GM12873 (cell line): ENCODE results near the gene ZFHX2.

Experiments
- CTCF ChIP-seq: IDR thresholded peaks from 2 replicates; pipeline ENCODE4 v1.5.1; 2012; ENCODE audit warnings: low read depth, mild to moderate bottlenecking, moderate library complexity, low read length, control low read depth; ENCODE audit not compliant: insufficient read depth; ENCODE audit errors: missing control alignments

Gene ZFHX2

DNA sequence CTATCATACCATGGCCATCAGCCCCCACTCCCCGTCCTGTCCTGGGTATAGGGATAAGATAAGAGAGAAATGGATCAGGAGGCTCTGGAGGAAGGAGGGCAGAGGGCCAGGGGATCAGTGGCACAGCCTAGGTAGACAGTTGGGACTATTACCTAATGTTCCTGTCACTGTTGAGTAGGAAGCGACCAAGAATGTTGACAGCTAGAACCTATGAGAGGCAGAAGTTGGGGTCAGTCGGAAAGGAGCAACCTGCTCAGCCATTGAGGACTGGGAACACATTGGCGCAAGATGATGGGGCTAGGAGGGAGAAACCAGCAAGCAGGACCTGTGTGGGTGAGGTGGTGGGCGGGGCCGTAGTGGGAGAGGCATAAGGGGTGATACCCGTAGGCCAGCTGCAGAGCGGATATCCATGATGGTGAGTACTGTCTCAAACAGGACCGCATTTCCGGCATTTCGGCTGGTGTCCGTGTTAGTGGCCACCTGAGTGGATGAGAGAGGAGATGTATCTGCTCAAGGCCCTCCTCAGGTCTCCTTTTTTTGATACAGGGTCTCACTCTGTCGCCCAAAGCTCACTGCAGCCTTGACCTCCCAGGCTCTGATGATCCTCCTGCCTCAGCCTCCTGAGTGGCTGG lies 12.7 kb upstream of the ZFHX2 start:
- TF ChIP-seq CTCF, result no peak

- TF ChIP-seq CTCF, result no peak
Measured at GRCh38 chr14:23563473-23564180, 12.1 kb upstream of the ZFHX2 start.

- TF ChIP-seq CTCF, result peak; percentile 96
Measured at GRCh38 chr14:23562822-23563472, 11.4 kb upstream of the ZFHX2 start.

- no peak for TF ChIP-seq CTCF
Measured at GRCh38 chr14:23561873-23562821, 10.6 kb upstream of the ZFHX2 start.

DNA sequence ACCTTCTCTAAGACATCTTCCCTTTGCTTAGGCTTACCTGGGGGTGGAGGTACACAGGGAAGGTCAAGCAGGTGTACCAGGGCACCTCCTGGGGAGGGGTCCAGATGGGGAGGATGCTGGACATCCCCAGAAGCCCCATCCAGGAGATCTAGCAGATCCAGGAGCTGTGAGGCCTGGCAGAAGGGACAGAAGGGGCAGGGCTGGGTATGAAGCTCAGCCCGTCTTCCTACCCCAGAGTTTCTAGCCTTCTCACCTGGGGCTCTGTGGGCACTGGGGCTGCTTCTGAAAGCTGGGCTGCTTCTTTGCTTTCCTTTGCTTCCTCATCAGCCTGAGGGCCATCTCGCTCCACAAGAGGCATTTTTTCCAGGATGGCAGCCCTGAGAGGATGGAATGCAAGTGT lies 9.7 kb upstream of the ZFHX2 start:
- no peak for TF ChIP-seq CTCF

DNA sequence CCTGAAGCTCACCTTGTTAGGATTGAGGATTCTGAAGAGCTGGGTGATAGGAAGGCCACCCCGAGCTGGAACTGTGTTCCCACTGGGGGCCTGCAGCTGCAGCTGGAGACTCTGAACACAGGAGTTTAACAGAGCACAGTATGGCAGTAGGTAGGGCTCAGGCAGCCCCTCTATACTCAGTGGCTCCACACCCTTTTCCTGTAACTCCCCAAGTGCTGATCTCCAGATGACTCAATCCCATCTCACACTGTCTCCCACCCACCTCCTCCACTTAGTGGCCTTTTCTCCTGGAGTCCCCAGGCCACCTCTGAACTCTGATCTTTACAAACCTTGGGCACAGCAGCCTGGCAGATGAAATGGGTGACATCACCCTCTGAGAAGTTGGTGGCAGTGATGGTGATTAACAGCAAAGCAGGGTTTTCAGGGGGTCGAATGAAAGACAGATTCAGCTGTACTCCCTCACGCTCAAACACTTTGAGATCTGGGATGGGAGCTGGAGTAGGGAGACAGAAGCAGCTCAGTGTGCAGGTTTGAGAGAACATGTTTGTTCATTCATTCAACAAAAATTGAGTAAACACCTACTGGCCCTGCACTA lies 8.5 kb upstream of the ZFHX2 start:
- no peak for TF ChIP-seq CTCF
